ENCODE data around the gene MED31.
"Not testable (repeated sequence)": the region's sequence is repeated elsewhere in the genome, so short reads cannot be mapped to it uniquely, and the experiment has no call there.

The MED31 gene

DNA sequence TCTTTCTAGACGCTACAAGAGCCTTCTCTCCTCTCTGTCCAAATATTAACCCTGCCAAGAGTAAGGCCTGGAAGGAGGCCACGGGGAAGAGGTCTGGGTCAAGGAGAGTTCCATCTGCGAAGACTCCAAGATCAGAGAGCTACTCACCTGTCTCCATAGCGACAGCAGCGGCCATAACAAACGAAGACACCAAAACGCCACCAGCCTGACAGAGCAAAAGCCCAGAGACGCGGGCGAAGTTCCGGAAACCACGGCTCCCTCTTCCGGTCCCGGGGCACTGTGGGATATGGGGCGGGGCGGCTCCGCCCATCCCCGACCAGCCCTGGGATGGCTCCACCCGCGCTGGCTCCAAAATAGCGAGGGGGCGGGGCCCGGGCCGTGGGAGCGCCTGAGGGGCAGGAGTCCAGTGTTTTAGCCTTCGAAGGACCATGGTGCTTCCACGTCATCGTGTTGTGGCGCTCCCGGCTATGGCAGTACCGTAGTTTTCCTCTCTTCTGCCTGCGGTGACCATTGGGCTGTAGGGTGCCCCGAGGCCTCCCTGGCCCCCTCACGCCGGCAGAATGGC is at the start of gene MED31, which contains the start of gene C17orf100:
Gene MED31, minus strand, starts transcription at position 252 of the 565 bp plus-strand sequence. Its CDS starts 77 bp downstream, at position 175.
Gene C17orf100, plus strand, starts transcription at position 409 of the 565 bp plus-strand sequence. Its CDS starts 152 bp downstream, at position 561.
- DNase-seq (ENCODE audit: low read depth, low spot score), result peak; percentile 53

DNA sequence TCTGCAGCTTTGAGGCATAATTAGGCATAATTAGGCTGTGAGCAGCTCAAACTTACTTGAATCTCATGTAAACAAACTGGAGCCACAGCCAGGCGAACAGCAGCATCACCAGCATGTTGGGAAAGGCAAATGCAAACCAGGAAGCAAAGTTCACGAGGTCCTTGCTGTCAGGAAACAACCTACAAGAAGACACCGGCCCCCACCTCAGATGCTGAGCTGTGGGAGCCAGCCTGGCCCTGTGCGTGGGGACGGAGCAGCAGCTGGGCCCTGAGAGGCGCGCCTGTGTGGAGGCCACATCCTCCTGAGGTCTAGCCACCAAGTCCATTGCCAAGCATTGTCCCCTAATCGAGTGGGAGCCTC is 49.5 kb upstream of the MED31 start:
- no peak for DNase-seq (ENCODE audit: low read depth, low spot score)

DNA sequence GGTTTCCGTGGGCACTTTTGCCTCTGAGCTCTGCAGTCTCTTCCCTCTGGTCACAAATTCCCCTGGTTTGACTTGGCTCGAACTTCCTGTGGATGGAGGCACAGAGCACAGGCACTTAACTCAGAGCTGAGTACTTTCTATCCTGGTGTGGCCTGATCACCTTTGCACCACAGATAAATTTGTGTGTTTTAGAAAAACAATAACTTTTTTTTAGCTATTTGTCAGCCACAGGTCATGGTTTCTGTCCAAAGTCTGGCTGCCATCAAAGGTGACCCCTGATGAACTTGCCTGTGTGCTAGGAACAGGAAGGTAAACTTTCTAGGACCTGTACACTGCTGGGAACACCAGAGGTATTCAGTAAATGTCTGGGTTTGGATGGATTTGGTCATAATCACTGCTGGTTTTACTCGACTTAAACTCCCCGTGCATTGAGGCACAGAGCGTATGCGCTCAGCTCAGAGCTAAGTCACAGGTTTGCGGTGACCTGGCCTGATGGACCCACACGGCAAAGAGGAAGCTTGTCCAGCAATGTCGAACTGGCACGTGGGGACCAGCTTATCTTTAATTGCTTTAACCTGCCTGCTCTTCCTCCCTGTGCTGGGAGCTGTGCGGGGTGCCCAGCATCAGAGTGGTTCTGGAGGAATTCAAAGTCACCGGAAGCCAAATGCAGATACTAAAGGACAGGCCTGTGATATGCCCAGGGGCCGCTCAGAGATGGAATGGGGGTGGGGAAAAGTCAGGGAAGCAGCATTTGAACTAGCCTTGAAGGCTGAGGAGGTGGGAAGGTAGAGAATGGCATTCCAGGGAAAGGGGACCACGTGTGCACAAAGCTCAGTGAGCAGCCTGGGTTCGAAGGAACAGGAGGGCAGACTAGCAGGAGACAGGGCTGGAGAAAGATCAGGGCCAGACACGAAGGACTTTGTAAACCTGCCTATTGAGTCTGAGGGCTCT is 48.9 kb upstream of the MED31 start:
- DNase-seq (ENCODE audit: low read depth, low spot score), result no peak

DNA sequence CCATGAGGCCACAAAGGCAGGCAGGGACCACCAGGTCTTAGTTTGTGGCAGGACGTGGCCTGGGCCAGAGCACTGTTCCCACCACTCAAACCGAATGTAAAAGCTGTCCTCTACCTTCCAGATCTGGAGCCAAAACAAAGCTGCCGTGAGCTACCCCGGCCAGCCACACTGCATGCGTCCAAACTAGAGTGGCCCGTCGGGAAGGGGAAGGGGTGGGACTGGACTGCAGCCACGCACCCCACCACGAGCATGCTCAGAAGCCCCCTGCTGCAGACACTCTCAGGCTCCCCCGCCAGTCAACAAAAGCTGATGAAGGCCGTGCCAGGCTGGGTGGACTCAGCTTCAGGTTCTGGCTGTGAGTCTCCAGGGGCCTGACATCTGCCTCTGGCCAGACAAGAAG is 46.6 kb upstream of the MED31 start:
- DNase-seq (ENCODE audit: low read depth, low spot score), result no peak

DNA sequence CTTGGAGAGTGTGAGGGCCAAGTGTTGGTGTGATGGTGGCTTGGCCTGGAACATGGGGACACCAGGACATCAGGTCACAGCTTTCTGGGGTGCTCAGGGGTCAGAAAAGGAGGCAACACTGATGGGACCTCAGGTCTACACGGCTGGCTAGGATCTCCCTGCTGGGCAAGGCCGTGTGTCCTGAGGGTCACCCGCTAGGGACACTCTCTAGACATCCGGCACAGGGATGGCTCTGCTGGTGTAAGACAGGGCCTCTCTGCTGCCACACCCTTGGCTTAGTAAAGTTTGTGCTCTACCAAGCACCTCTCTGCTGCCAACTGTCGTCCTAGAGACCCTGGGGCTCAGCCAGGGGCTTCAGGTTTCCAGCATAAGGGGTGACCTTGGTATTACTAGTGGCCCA is 45.5 kb upstream of the MED31 start:
- no peak for DNase-seq (ENCODE audit: low read depth, low spot score)

DNA sequence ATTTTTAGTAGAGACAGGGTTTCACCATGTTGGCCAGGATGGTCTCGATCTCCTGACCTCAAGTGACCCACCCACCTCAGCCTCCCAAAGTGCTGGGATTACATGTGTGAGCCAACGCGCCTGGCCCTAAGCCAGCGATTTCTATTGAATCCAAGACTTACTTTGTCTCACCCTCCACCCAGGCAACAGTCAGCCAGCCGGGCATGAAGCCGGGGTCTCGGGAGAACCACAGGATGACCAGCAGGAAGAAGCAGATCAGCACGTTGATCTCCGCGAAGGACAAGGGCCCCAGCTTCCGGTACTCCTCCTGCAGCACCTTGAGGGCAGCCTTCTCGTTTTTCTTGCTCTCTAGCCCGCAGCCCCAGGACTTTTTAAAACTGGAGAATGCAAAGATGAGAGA is 44.2 kb upstream of the MED31 start:
- DNase-seq (ENCODE audit: low read depth, low spot score), result no peak

DNA sequence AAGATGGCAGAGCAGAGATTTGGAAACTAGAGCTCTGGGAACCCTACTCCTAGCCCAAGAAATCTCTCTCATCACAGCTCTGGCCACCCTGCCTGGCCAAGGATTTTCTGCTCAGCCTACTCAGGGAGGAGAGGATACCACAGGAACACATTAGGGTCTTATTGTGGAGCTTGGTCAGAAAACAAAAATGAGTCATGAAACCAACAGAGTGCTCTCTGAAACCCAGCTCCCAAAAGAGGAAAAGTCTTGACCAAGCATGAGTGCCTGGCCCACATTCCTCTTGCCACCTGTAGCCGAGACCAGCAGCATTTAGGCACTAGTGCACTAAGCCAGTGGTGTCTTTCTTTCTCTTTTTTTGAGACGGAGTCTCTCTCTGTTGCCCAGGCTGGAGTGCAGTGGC is 43.6 kb upstream of the MED31 start:
- DNase-seq (ENCODE audit: low read depth, low spot score), result no peak

DNA sequence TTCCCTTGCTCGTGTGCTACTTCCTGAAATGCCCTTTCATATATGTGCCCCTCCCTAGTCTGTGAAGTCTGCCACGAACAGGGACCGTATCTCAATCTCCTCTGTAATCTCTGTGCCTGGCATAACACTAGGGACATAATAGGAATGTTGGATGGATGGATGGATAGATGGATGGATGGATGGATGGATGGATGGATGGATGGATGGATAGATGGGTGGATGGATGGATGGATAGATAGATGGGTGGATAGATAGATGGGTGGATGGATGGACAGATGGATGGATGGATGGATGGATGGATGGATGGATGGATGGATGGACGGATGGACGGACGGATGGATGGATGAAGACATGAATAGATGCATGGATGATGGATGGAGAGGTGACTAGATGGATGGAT is 40.6 kb upstream of the MED31 start:
- DNase-seq (ENCODE audit: low read depth, low spot score), result not testable (repeated sequence)

DNA sequence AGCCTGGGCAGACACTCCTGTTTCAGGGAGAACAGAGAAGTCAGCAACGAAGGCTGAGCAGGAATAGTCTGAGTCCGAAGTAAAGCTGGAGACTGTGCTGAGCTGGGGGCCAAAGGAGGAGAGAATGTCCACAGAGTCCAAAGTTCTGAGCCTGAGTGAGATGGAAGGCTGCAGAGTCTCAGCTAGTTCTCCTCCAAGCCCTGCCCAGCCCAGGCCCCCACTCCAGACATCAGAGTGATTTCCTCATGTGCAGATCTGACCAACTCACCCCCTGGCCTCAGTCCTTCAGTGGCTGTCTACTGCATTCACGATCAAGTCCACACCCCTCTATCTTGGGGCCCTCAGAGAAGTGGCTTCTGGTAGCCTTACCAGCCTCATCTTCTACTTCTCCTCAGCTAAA is 40.1 kb upstream of the MED31 start:
- DNase-seq (ENCODE audit: low read depth, low spot score), result no peak

DNA sequence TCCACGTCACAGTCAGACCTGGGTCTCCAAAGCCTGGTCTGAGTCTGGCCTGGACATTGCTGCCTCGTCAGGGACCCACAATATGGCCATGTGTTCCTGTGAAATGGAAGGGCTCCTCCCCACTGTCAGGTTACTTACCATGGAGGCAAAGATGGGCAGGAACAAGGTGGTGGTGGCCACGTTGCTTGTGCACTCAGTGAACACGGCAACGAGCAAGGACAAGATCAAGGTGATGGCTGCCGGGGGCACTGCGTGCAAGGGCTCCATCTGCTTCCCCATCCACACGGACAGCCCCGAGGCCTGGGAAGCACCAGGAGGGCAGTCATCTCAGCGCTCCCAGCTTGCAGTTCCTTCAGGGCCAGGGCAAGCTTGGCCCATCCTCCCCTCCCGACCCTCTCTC is 39.2 kb upstream of the MED31 start:
- DNase-seq (ENCODE audit: low read depth, low spot score), result no peak

DNA sequence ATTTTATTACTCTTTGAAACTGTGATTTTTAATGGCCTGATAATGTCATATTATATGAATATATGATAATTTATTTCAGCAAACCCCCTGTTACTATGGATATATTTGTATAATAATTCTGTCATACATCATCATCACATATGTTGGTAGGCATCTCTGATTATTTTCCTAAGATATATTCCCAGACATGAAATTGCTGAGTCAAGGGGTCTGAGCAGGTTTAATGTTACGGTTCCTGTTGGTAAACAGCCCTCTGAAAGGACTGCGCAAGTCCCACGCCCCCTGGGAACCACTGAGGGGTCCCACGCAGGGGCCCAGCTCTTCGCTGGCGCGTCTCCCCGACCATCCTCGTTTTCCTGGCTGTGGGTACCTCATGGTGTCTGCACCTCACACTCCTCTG is 37.5 kb upstream of the MED31 start:
- DNase-seq (ENCODE audit: low read depth, low spot score), result no peak

DNA sequence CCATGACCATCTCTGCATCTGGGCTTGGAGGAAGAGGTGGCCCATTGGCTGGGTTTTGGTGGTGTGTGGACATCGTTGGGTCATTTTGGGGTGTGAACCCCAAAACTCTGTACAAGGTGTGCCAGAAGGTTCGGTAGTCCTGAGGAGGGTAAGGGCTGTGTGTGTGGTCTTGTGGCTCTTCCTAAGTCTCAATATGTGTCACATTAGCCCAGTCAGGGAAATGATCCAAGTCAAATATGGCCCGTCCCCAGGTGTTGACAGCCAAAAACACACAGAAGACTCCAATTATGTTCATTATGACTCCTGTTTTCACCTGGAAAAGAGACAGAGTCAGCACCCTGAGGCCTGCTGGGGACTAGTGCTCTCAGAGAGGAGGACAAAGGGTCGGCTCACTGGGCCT is 34.6 kb upstream of the MED31 start:
- no peak for DNase-seq (ENCODE audit: low read depth, low spot score)

DNA sequence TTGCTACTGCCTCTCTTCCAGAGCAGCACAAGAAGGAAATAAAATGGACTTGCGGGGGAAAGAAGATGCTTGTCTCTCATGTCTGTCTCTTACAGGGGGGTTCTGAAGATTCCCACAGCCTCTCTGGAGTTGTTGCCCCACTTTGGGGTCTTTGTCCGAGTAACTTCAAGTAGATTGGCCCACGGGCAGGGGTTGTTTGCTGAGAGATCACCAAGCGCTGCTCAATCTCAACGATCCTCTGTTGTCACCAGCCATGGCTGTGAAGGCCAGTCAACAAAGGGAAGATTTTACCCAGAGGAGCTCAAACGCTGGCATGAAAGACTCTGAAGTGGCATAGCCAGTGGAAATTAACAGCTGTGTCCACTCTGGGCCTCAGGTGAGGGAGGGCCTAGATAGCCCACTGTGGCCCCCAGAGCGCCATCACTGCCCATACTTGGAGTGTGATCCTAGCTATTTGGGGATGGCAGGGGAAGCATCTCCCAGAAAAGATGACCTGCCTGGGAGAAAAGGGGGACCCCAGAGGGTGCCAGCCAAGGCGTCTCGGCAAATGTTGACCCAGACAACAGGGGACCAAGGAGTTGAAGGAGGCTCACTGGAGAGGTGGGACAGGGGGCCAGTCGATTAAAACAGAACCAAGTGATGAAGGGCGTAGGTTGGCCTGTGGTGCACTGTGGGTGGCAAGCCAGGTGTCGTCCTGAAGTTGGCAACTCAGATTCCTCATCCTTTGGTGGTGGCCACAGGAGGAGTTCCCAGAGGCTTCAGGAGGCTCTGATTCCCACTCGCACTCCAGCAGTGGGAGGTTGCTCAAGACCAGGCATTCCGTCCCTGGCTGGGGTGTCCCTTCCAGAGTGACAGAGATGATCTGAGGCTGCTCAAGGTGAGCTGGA is 33.7 kb upstream of the MED31 start:
- DNase-seq (ENCODE audit: low read depth, low spot score), result no peak

DNA sequence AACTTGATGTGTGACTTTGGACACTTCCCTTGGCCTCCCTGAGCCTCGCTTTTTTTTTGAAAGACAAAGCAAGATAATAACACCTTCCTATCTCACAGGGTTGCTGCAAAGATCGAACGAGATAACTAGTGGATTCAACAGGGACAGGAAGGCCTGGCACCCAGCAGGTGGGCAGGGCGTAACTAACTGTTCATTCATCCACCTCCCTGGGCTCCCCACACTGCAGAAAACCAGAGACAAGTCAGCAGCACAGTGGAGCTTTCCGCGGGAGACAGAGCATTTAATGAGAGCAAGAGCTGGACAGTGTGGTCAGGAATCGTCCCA is 33.0 kb upstream of the MED31 start:
- DNase-seq (ENCODE audit: low read depth, low spot score), result no peak

DNA sequence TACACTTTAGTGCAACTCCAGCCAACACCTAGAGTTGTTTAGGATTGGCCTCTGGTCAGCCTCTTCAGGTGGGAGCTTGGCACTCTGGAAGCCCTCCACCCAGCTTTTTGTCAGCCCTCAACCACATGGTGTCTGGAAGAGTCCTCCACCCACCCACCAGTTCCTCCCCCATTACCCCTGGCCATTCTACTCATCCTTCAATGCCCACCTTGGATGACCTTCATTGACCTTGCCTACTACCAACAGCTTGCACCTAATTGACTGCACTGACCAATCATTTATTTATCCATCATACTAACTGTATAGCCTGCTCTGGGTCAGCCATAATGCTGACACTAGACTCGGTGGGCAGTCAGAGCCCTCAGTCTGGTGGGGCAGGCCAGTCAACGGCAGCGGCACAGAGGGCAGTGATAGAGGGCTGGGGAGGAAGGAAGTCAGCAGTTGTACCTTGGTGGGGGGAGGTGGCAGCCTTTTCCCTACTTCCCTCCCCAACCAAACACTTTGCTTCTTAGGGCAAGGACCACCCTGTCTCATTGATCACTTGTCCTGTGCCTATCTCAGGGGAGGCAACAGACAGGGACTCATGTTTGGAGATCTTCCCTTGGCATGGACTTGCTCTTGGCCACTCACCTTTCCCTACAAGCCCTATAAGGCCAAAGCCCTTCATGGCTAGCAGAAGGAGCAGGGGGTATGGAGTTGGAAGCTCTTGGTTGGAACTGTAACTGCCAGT is 32.5 kb upstream of the MED31 start:
- DNase-seq (ENCODE audit: low read depth, low spot score), result no peak

DNA sequence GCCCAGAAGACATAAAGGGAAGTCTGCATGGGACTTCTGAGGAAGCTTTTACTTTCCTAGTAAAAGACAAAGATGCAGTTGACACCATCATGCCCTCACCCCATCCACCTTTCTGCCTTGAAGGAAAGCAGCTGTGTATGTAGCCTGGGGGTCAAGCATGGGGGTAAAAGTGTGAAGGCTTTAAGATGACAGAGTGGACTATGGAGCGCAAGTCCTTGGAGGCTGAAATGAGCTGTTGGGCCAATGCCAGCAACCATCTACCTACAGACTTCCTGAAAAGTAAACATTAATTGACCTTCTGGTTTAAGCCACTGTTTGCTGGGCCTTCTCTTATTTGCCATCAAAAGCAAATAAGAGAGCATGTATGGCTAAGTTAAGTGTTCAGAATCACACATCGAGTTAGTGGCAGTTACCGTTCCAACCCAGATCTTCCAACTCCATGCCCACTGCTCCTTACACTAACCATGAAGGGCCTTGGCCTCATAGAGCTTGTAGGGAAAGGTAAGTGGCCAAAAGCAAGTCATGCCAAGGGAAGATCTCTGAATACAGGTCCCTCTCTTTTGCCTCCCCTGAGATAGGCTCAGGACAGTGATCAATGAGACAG is 31.8 kb upstream of the MED31 start:
- DNase-seq (ENCODE audit: low read depth, low spot score), result no peak

DNA sequence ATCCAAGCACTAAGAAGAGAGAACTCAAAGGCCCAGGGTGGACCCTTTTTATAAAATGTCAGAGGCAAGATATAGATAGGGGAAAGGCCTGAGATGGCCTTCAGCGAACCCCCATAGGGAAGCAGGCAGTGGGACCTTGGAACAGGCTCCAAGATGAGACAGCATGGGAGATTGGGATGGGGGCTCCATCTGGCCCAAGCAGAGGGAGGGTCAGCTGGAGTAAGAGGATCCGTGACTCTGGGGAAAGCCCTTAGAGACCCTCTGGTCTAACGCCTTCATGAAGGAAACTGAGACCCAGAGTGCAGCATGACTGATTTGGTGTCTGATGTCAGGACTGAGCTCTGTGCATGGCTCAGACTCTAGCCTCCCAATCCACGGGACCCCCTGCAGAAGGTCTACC is 30.9 kb upstream of the MED31 start:
- no peak for DNase-seq (ENCODE audit: low read depth, low spot score)

DNA sequence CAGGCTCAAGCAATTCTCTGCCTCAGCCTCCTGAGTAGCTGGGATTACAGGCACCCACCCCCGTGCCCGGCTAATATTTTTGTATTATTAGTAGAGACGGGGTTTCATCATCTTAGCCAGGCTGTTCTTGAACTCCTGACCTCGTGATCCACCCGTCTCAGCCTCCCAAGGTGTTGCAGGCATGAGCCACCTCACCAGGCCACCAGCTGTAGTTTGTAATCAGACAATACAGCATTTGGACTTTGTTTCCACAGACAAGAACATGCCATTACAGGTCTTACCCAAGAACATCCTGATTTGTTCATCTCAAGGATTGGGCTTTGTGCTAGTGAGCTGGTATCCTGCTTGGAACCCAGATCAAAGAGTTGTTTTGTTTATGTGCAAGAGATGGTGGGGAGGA is 30.3 kb upstream of the MED31 start:
- no peak for DNase-seq (ENCODE audit: low read depth, low spot score)

DNA sequence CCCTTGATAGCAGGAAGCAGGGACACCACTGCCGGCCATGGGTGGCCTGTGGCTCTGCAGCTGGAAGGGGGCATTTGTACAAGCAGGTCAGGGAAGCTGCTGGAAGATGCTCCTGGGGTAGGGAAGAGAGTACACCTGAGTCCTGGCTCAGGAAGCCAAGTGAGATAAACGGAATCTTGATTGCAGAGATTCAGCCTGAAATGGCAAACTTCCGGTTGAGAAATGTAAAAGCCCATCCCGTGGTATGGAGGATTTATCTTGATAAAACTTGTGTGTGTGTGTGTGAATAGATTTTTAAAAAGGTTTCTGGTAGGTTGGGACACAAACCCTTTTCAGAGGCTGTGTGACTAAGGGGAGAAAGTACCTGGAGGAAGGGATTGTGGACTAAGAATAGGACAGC is 29.8 kb upstream of the MED31 start:
- DNase-seq (ENCODE audit: low read depth, low spot score), result no peak

DNA sequence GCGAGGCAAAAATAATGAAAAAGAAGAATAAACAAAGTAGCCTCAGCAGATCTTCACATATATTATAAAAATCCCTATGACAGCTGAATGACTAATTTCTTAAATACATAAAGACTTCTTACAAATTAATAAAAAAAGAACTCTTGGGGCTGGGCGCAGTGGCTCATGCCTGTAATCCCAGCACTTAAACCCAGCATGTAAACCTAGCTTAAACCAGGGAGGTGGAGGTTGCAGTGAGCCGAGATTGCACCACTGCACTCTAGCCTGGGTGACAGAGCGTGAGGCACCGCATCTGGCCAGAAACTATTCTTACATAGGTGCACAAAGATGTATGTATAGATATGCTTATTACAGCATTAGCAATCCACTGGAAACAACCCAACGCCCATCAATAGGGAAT is 27.8 kb upstream of the MED31 start:
- no peak for DNase-seq (ENCODE audit: low read depth, low spot score)

DNA sequence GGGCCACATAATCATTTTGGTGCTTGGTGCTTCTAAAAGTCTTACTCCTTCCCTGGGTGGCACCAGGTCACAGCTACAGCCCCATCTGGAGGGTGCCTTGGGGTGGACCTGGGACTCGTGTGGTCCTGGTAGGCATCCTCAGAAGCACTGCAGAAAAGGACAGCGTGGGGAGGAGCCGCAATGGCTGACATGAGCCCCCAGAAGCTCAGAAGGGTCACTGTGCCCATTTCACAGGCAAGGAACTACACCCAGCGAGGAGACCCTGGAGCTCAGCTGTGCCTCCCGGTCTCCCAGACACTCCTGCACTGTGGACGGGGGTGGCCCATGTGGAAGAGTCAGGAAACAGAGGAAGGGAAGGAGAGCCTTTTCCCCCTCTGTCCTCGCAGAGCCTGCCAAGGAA is 26.5 kb upstream of the MED31 start:
- no peak for DNase-seq (ENCODE audit: low read depth, low spot score)

All from brain pericyte (primary cell).